H9 (cell line): ENCODE data around the gene MRPS35. TPM values are rescaled to one million over a fixed set of nuclear protein-coding genes. Genes with fewer than 3 reads are reported as not detected.

Experiments
- DNase-seq: peaks from one replicate; pipeline ENCODE4 v3.0.0-alpha.2; 2017
- H2AFZ ChIP-seq: one replicate; pipeline ENCODE4 v1.6.1; 2013; ENCODE audit warnings: mild to moderate bottlenecking, low read length, control low read depth, moderate library complexity
- H2AK5ac ChIP-seq: 2 replicates; pipeline ENCODE4 v1.6.1; 2013; ENCODE audit warnings: low read length, control low read depth, mixed read lengths; ENCODE audit not compliant: insufficient read length
- H2BK120ac ChIP-seq: one replicate; pipeline ENCODE4 v1.6.1; 2013; ENCODE audit warnings: low read depth, mild to moderate bottlenecking, low read length, control low read depth, inconsistent platforms; ENCODE audit not compliant: poor library complexity, severe bottlenecking
- H2BK12ac ChIP-seq: 2 replicates; pipeline ENCODE4 v1.6.1; 2013; ENCODE audit warnings: low read length, control low read depth, mixed read lengths, low read depth; ENCODE audit not compliant: insufficient read length
- H2BK15ac ChIP-seq: 2 replicates; pipeline ENCODE4 v1.6.1; 2013; ENCODE audit warnings: low read depth, low read length, control low read depth
- H2BK20ac ChIP-seq: one replicate; pipeline ENCODE4 v1.6.1; 2013; ENCODE audit warnings: low read depth, mild to moderate bottlenecking, low read length, control low read depth, inconsistent platforms; ENCODE audit not compliant: poor library complexity, severe bottlenecking
- H2BK5ac ChIP-seq: 2 replicates; pipeline ENCODE4 v1.6.1; 2013; ENCODE audit warnings: low read length, control low read depth, mixed read lengths; ENCODE audit not compliant: insufficient read length
- H3K14ac ChIP-seq: 2 replicates; pipeline ENCODE4 v1.6.1; 2013; ENCODE audit warnings: low read length, control low read depth; ENCODE audit not compliant: insufficient read depth
- H3K18ac ChIP-seq: 2 replicates; pipeline ENCODE4 v1.6.1; 2013; ENCODE audit warnings: low read depth, mild to moderate bottlenecking, mixed read lengths, low read length, control low read depth; ENCODE audit not compliant: insufficient read length
- H3K23ac ChIP-seq: 2 replicates; pipeline ENCODE4 v1.6.1; 2013; ENCODE audit warnings: low read length, control low read depth, mixed read lengths, low read depth; ENCODE audit not compliant: insufficient read length
- H3K23me2 ChIP-seq: 2 replicates; pipeline ENCODE4 v1.6.1; 2013; ENCODE audit warnings: low read depth, mild to moderate bottlenecking, mixed read lengths, low read length, control low read depth; ENCODE audit not compliant: insufficient read length, poor library complexity, severe bottlenecking
- H3K27ac ChIP-seq: 2 replicates; pipeline ENCODE4 v1.5.1; 2013; ENCODE audit warnings: low read length, control low read depth, mixed read lengths, low read depth; ENCODE audit not compliant: insufficient read length
- H3K27me3 ChIP-seq: 2 replicates; pipeline ENCODE4 v1.6.1; 2013; ENCODE audit warnings: low read length, control low read depth, inconsistent platforms; ENCODE audit not compliant: insufficient read depth
- H3K4ac ChIP-seq: 2 replicates; pipeline ENCODE4 v1.6.1; 2013; ENCODE audit warnings: low read depth, mild to moderate bottlenecking, control low read depth, inconsistent platforms, low read length, moderate library complexity
- H3K4me1 ChIP-seq: 2 replicates; pipeline ENCODE4 v1.6.1; 2013; ENCODE audit warnings: low read length, control low read depth, inconsistent platforms; ENCODE audit not compliant: insufficient read depth
- H3K4me2 ChIP-seq: 2 replicates; pipeline ENCODE4 v1.6.1; 2013; ENCODE audit warnings: low read length, control low read depth, mixed read lengths; ENCODE audit not compliant: insufficient read length, insufficient read depth
- H3K56ac ChIP-seq: 2 replicates; pipeline ENCODE4 v1.6.1; 2013; ENCODE audit warnings: low read depth, mild to moderate bottlenecking, mixed read lengths, low read length, control low read depth; ENCODE audit not compliant: insufficient read length
- H3K79me1 ChIP-seq: 2 replicates; pipeline ENCODE4 v1.6.1; 2013; ENCODE audit warnings: low read depth, mild to moderate bottlenecking, moderate library complexity, low read length, control low read depth, inconsistent platforms; ENCODE audit not compliant: insufficient read depth, poor library complexity, severe bottlenecking
- H3K79me2 ChIP-seq: 2 replicates; pipeline ENCODE4 v1.6.1; 2013; ENCODE audit warnings: low read length, control low read depth, inconsistent platforms; ENCODE audit not compliant: insufficient read depth
- H3K9ac ChIP-seq: 2 replicates; pipeline ENCODE4 v1.6.1; 2013; ENCODE audit warnings: low read length, control low read depth, mixed read lengths; ENCODE audit not compliant: insufficient read length; ENCODE audit errors: extremely low read depth
- H3K9me3 ChIP-seq: one replicate; pipeline ENCODE4 v1.6.1; 2013; ENCODE audit warnings: low read depth, low read length, inconsistent platforms; ENCODE audit not compliant: control insufficient read depth
- H3T11ph ChIP-seq: one replicate; pipeline ENCODE4 v1.6.1; 2013; ENCODE audit warnings: mild to moderate bottlenecking, low read length, control low read depth, inconsistent platforms
- H4K20me1 ChIP-seq: one replicate; pipeline ENCODE4 v1.6.1; 2013; ENCODE audit not compliant: control insufficient read depth, insufficient read length, insufficient read depth
- H4K5ac ChIP-seq: 2 replicates; pipeline ENCODE4 v1.6.1; 2013; ENCODE audit warnings: low read depth, mild to moderate bottlenecking, mixed read lengths, low read length, control low read depth; ENCODE audit not compliant: insufficient read length
- H4K8ac ChIP-seq: replicated peaks from 2 replicates; pipeline ENCODE4 v1.6.1; 2013; ENCODE audit warnings: low read length, control low read depth, mixed read lengths, low read depth; ENCODE audit not compliant: insufficient read length
- H4K91ac ChIP-seq: 2 replicates; pipeline ENCODE4 v1.6.1; 2013; ENCODE audit warnings: low read depth, mild to moderate bottlenecking, moderate library complexity, mixed read lengths, low read length, control low read depth; ENCODE audit not compliant: insufficient read length
- H3K27ac Mint-ChIP-seq, 3 experiments: 2 replicates in 2 of 3; 3 replicates in 1 of 3; pipeline ENCODE4 v1.8.0; 2020 to 2021; ENCODE audit warnings: mixed read lengths in 3 of 3, mild to moderate bottlenecking in 1 of 3, moderate library complexity in 1 of 3
- H3K27me3 Mint-ChIP-seq: 2 replicates; pipeline ENCODE4 v1.8.0; 2021; ENCODE audit warnings: low read depth, mild to moderate bottlenecking, moderate library complexity, mixed read lengths
- H3K36me3 Mint-ChIP-seq, 3 experiments: 2 replicates in 2 of 3; 3 replicates in 1 of 3; pipeline ENCODE4 v1.8.0; 2020 to 2021; ENCODE audit warnings: low read depth in 3 of 3, mixed read lengths in 3 of 3; ENCODE audit not compliant: insufficient read depth in 1 of 3
- H3K4me1 Mint-ChIP-seq, 2 experiments: 2 replicates each; pipeline ENCODE4 v1.8.0; 2020; ENCODE audit warnings: mixed read lengths in 2 of 2
- H3K4me3 Mint-ChIP-seq, 2 experiments: 2 replicates in 1 of 2; 3 replicates in 1 of 2; pipeline ENCODE4 v1.8.0; 2020 to 2021; ENCODE audit warnings: mild to moderate bottlenecking in 2 of 2, mixed read lengths in 2 of 2, moderate library complexity in 1 of 2
- H3K9me3 Mint-ChIP-seq, 2 experiments: 2 replicates in 1 of 2; 3 replicates in 1 of 2; pipeline ENCODE4 v1.8.0; 2020; ENCODE audit warnings: mild to moderate bottlenecking in 2 of 2, mixed read lengths in 2 of 2, moderate library complexity in 1 of 2
- CTCF ChIP-seq: fragments of 200-600 bp; sonication (generic); conservative IDR thresholded peaks from 3 replicates; pipeline ENCODE4 v1.8.0; 2021; ENCODE audit warnings: antibody characterized with exemption, mild to moderate bottlenecking
- total RNA-seq: library from RNA; stranded (reverse); gene quantifications from 2 replicates; pipeline ENCODE4 v1.2.1, GENCODE V29; 2021

Gene MRPS35
- total RNA-seq, 1 experiment from 2014 or later = 45.4 TPM

GRCh38 chr12:27680619-27681018, 30.0 kb upstream of the MRPS35 start:
- no peak overlapping the region for H3K9ac ChIP-seq
- DNase-seq = no peak
- Mint-ChIP-seq H3K36me3 (peaks cover 4 to 32% (median 13%) of the 10 kb centered on the region in 3 experiments; a peak in 4 of 7 replicates), H3K27me3 (no peaks in the 10 kb centered on the region), H3K4me1 (peaks cover 7 to 11% of the 10 kb centered on the region in 2 experiments), H3K9me3 (no peaks in the 10 kb centered on the region), H3K27ac (no peak overlapping the region; a peak in 1 of 7 replicates), H3K4me3 (no peak overlapping the region)
- H2AFZ ChIP-seq = no peak overlapping the region
- H3K4me2 ChIP-seq = no peak overlapping the region
- H3K79me1 ChIP-seq = no peaks in the 10 kb centered on the region
- H2BK15ac ChIP-seq = no peak overlapping the region
- H4K5ac ChIP-seq = no peak overlapping the region
- H2BK20ac ChIP-seq = no peak overlapping the region
- H3K56ac ChIP-seq = no peak overlapping the region
- no peaks in the 10 kb centered on the region for H3K23me2 ChIP-seq
- no peak overlapping the region for H3K14ac ChIP-seq
- H4K20me1 ChIP-seq = no peaks in the 10 kb centered on the region
- H4K8ac ChIP-seq = no peak overlapping the region
- H3K18ac ChIP-seq = no peak overlapping the region
- H3T11ph ChIP-seq = no peak overlapping the region
- H3K79me2 ChIP-seq = no peaks in the 10 kb centered on the region
- H3K4me1 ChIP-seq = no peaks in the 10 kb centered on the region
- no peaks in the 10 kb centered on the region for H3K9me3 ChIP-seq
- H2AK5ac ChIP-seq = no peak overlapping the region
- no peak overlapping the region for H2BK12ac ChIP-seq
- TF ChIP-seq CTCF = no peak
- H3K23ac ChIP-seq = no peak overlapping the region
- no peak overlapping the region for H2BK5ac ChIP-seq
- H3K27me3 ChIP-seq = no peaks in the 10 kb centered on the region
- H3K4ac ChIP-seq = no peak overlapping the region
- no peak overlapping the region for H2BK120ac ChIP-seq
- no peak overlapping the region for H3K27ac ChIP-seq
- no peak overlapping the region for H4K91ac ChIP-seq
